HepG2 (cell line): ENCODE results near the gene NOXO1. TPM values are rescaled to one million over a fixed set of nuclear protein-coding genes. Genes with fewer than 3 reads are reported as not detected.

Experiments
- ATAC-seq: fragments of 200-7000 bp; cut with Tn5 transposase; 3 replicates; pipeline ENCODE4 v1.9.1; 2020; ENCODE audit warnings: mild to moderate bottlenecking, moderate library complexity
- BruUV-seq: library from RNA; stranded (reverse); fragments of 400-500 nt; replicated peaks from 2 replicates; lab custom pipeline; 2021; lab: Mats Ljungman, UMichigan
- CTCF ChIA-PET: fragments of 300-600 bp; formaldehyde crosslinking; extraction: SDS; loops from one replicate; lab custom pipeline; 2021; ENCODE audit warnings: low total read pairs, inconsistent platforms, low intra/inter-chr PET ratio; lab: Yijun Ruan, JAX
- POLR2A ChIA-PET: fragments of 350-600 bp; sonication (Branson Sonifier 250); formaldehyde crosslinking; loops from one replicate; lab custom pipeline; 2020; ENCODE audit warnings: antibody characterized with exemption, inconsistent platforms; lab: Yijun Ruan, JAX
- DNase-seq: peaks from one replicate; pipeline ENCODE4 v3.0.0-alpha.2; 2015; ENCODE audit warnings: low spot score
- FAIRE-seq: peaks from 3 replicates; lab custom pipeline; 2011; peaks lifted over from hg19 to GRCh38; lab: Jason Lieb, UNC
- H2AFZ ChIP-seq: one replicate; pipeline ENCODE4 v1.6.1; 2011; ENCODE audit warnings: low read length, inconsistent platforms
- H3K27ac ChIP-seq: fragments of 300-600 bp; 3 replicates; pipeline ENCODE4 v1.8.0; 2011; ENCODE audit warnings: mixed run types, mild to moderate bottlenecking, mixed read lengths, low read length, inconsistent platforms; ENCODE audit not compliant: insufficient read depth; ENCODE audit errors: extremely low read length
- H3K27me3 ChIP-seq, 2 experiments: fragments of 200-600 bp in 1 of 2; 2 replicates in 1 of 2; 3 replicates in 1 of 2; pipeline versions ENCODE4 v1.6.0 to v1.8.0; 2011; ENCODE audit warnings: low read length in 2 of 2, mild to moderate bottlenecking in 2 of 2, moderate library complexity in 2 of 2, inconsistent platforms in 1 of 2; ENCODE audit not compliant: insufficient read depth in 2 of 2, control insufficient read depth in 1 of 2
- H3K36me3 ChIP-seq, 2 experiments: fragments of 200-600 bp in 1 of 2; replicated peaks in 1 of 2; 2 replicates in 1 of 2; 3 replicates in 1 of 2; pipeline versions ENCODE4 v1.5.1 to v1.8.0; 2011; ENCODE audit warnings: low read length in 2 of 2, inconsistent platforms in 1 of 2; ENCODE audit not compliant: insufficient read depth in 2 of 2, control insufficient read depth in 1 of 2
- H3K4me1 ChIP-seq: 2 replicates; pipeline ENCODE4 v1.5.1; 2012; ENCODE audit warnings: low read length, inconsistent platforms; ENCODE audit not compliant: insufficient read depth
- H3K4me2 ChIP-seq: 2 replicates; pipeline ENCODE4 v1.6.0; 2011; ENCODE audit warnings: low read depth, low read length, inconsistent platforms
- H3K4me3 ChIP-seq, 3 experiments: fragments of 200-600 bp in 1 of 3; sonication (generic), shearing (Covaris generic) in 1 of 3; replicated peaks in 1 of 3; 2 replicates each; pipeline ENCODE4 v1.5.1; 2011 to 2016; ENCODE audit warnings: low read length in 3 of 3, inconsistent platforms in 2 of 3, low read depth in 2 of 3, mild to moderate bottlenecking in 2 of 3, control low read depth in 1 of 3, mixed read lengths in 1 of 3; ENCODE audit not compliant: insufficient read depth in 1 of 3
- H3K79me2 ChIP-seq: one replicate; pipeline ENCODE4 v1.6.1; 2011; ENCODE audit warnings: low read length, inconsistent platforms; ENCODE audit not compliant: insufficient read depth
- H3K9ac ChIP-seq: 2 replicates; pipeline ENCODE4 v1.6.0; 2011; ENCODE audit warnings: mild to moderate bottlenecking, low read depth, low read length, inconsistent platforms; ENCODE audit not compliant: insufficient read depth
- H3K9me3 ChIP-seq: 2 replicates; pipeline ENCODE4 v1.5.1; 2012; ENCODE audit warnings: mild to moderate bottlenecking, low read length
- H4K20me1 ChIP-seq: 2 replicates; pipeline ENCODE4 v1.6.0; 2011; ENCODE audit warnings: inconsistent platforms, mild to moderate bottlenecking, low read length, moderate library complexity; ENCODE audit not compliant: insufficient read depth
- KLF16 ChIP-seq, 2 experiments: sonication (generic) in 1 of 2; formaldehyde crosslinking in 1 of 2; IDR thresholded peaks; 2 replicates each; pipeline versions ENCODE4 v1.6.1 to v1.8.0; 2016 to 2023; ENCODE audit warnings: missing genetic modification reagents in 2 of 2, missing compliant biosample characterization in 1 of 2
- STAT5B ChIP-seq: sonication (generic); formaldehyde crosslinking; IDR thresholded peaks from 2 replicates; pipeline ENCODE4 v1.4.0; 2020; ENCODE audit warnings: missing genetic modification reagents
- ZNF232 ChIP-seq: sonication (generic); formaldehyde crosslinking; IDR thresholded peaks from 2 replicates; pipeline ENCODE4 v1.4.0; 2020; ENCODE audit warnings: missing genetic modification reagents, borderline replicate concordance
- WGBS: methylation state at CpG from one replicate; pipeline ENCODE4 v1.1.6; 2017; ENCODE audit warnings: low lambda C conversion rate; 5-methylcytosine and 5-hydroxymethylcytosine counted together
- in situ Hi-C: cut with HindIII; loops from 2 replicates; pipeline ENCODE4 v1.10.0; 2017; ENCODE audit warnings: low pct_unique_long_range_greater_than_20kb; ENCODE audit not compliant: extremely low pct_ligation_motif_present
- intact Hi-C: fragments of 100-400 bp; cut with micrococcal nuclease; formaldehyde crosslinking; loops from one replicate; pipeline ENCODE4 v1.10.0; 2022; ENCODE audit not compliant: unreplicated experiment
- polyA plus RNA-seq, 8 experiments: library from polyadenylated mRNA; depleted of rRNA in 3 of 8; stranded (reverse) in 7 of 8; unstranded in 1 of 8; fragments of >200 nt; fragmentation: Illumina TruSeq in 4 of 8; extraction: Trizol in 4 of 8; gene quantifications; 2 replicates each; pipeline versions ENCODE4 v1.2.1 to v1.2.3, GENCODE V29; 2011 to 2016; ENCODE audit warnings: low read depth in 4 of 8, missing spikeins in 1 of 8, mixed read lengths in 1 of 8; ENCODE audit not compliant: insufficient read depth in 1 of 8
- total RNA-seq, 5 experiments: library from RNA; depleted of rRNA; stranded (reverse); fragments of >200 nt; fragmentation: Illumina TruSeq; extraction: Trizol; gene quantifications; 2 replicates each; pipeline ENCODE4 v1.2.3, GENCODE V29; 2016; ENCODE audit warnings: low read depth in 1 of 5
- TF ChIP-seq, protein P1 (sequence below): sonication (generic); formaldehyde crosslinking; conservative IDR thresholded peaks from 2 replicates; pipeline ENCODE4 v1.8.0; 2022; ENCODE audit warnings: low read depth, missing genetic modification reagents
- TF ChIP-seq, protein P2 (sequence below): sonication (generic); formaldehyde crosslinking; IDR thresholded peaks from 2 replicates; pipeline ENCODE4 v1.4.0; 2020; ENCODE audit warnings: mild to moderate bottlenecking, missing genetic modification reagents, borderline replicate concordance

Gene NOXO1
- total and polyA plus RNA-seq, 2 of the 13 experiments (the other 11 are each of a cell fraction or from before 2014, with no cell fraction given): 0.69 to 1.4 TPM

DNA sequence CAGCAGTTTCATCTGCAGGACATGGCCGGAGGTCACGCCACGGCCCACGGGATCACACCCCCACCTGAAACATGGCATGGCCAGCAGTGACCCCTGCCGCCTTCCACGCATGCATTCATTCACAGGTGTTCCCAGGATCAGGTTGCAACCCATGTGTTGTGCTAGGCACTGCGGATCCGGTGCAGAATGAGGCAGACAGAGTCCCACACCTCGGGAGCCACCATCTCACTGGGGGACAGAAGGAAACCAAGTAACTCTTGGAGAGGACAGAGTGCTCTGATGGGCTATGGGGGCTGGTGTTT lies 33.9 kb downstream of the NOXO1 start:
- DNase-seq (no peak), ATAC-seq (no peak), FAIRE-seq (no peak)
- H3K4me2 ChIP-seq: no peak overlapping the region
- BruUV-seq: no TSS peak
- intact Hi-C loops: no loop called here
- 40% methylated on average over 3 of the region's 9 CpGs for WGBS
- peaks cover 7% of the 10 kb centered on the region for H3K79me2 ChIP-seq
- H3K36me3 ChIP-seq: no peaks in the 10 kb centered on the region
- no peaks in the 10 kb centered on the region for H3K9me3 ChIP-seq
- H3K4me1 ChIP-seq: peaks cover 35% of the 10 kb centered on the region
- H3K9ac ChIP-seq: no peak overlapping the region
- TF ChIP-seq, protein P1, sequence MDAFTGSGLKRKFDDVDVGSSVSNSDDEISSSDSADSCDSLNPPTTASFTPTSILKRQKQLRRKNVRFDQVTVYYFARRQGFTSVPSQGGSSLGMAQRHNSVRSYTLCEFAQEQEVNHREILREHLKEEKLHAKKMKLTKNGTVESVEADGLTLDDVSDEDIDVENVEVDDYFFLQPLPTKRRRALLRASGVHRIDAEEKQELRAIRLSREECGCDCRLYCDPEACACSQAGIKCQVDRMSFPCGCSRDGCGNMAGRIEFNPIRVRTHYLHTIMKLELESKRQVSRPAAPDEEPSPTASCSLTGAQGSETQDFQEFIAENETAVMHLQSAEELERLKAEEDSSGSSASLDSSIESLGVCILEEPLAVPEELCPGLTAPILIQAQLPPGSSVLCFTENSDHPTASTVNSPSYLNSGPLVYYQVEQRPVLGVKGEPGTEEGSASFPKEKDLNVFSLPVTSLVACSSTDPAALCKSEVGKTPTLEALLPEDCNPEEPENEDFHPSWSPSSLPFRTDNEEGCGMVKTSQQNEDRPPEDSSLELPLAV (CRISPR knock-in tag): no peak
- TF ChIP-seq STAT5B (CRISPR knock-in tag) (no peak), KLF16 (CRISPR knock-in tag; IDR thresholded peaks at IDR 0.05) (no peak), ZNF232 (CRISPR knock-in tag) (no peak)
- TF ChIP-seq, protein P2, sequence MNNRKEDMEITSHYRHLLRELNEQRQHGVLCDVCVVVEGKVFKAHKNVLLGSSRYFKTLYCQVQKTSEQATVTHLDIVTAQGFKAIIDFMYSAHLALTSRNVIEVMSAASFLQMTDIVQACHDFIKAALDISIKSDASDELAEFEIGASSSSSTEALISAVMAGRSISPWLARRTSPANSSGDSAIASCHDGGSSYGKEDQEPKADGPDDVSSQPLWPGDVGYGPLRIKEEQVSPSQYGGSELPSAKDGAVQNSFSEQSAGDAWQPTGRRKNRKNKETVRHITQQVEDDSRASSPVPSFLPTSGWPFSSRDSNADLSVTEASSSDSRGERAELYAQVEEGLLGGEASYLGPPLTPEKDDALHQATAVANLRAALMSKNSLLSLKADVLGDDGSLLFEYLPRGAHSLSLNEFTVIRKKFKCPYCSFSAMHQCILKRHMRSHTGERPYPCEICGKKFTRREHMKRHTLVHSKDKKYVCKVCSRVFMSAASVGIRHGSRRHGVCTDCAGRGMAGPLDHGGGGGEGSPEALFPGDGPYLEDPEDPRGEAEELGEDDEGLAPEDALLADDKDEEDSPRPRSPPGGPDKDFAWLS: no peak
- no peaks in the 10 kb centered on the region; the same call in 1 of the 2 replicates for H4K20me1 ChIP-seq
- H3K27me3 ChIP-seq: peaks cover 0 to 5% of the 10 kb centered on the region in 2 experiments; a peak in 1 of 5 replicates
- H2AFZ ChIP-seq: no peak overlapping the region
- no peak overlapping the region for H3K27ac ChIP-seq
- in situ Hi-C loops: no loop called here
- CTCF ChIA-PET: no interaction called here
- POLR2A ChIA-PET: interaction anchor here (1.6 to 3.2 kb wide), 3 partner anchors 13 to 17 kb away, joined by 4 to 18 read pairs (median 8); partner anchors contain the start of gene RPS2
- no peak overlapping the region for H3K4me3 ChIP-seq
